ENCODE results near the gene KIAA1586. TPM values are rescaled to one million over a fixed set of nuclear protein-coding genes. Genes with fewer than 3 reads are reported as not detected.

Gene KIAA1586
- total and polyA plus RNA-seq, 7 donors = 1.4 to 16.9 (median 13.8) TPM

GRCh38 chr6:57069920-57070331 is 23.4 kb downstream of the KIAA1586 start:
- 89 to 91% methylated on average over 9 of the region's 9 CpGs for WGBS, 2 donors
- TF ChIP-seq CTCF (IDR thresholded peaks at IDR 0.05) (no peak), POLR2A (IDR thresholded peaks at IDR 0.05) (no peak), EP300 (IDR thresholded peaks at IDR 0.05) (no peak), POLR2AphosphoS5 (IDR thresholded peaks at IDR 0.05) (no peak)
- intact Hi-C loops (cut with DNase I) = no loop called here
- Histone ChIP-seq H3K36me3 (no peaks in the 10 kb centered on the region), H3K9me3 (no peaks in the 10 kb centered on the region), H3K27me3 (no peaks in the 10 kb centered on the region), H3K4me3 (no peak overlapping the region), H3K4me1 (no peaks in the 10 kb centered on the region), H3K27ac (no peak overlapping the region)
- DNase-seq = no peak

GRCh38 chr6:57072108-57072507 is 25.6 kb downstream of the KIAA1586 start:
- no peak overlapping the region for H3K27ac ChIP-seq
- no peak for DNase-seq
- H3K27me3 ChIP-seq = no peaks in the 10 kb centered on the region
- WGBS, 2 donors = 70 to 88% methylated on average over 3 of the region's 3 CpGs
- no peaks in the 10 kb centered on the region for H3K9me3 ChIP-seq
- H3K4me1 ChIP-seq = no peaks in the 10 kb centered on the region
- H3K36me3 ChIP-seq = no peaks in the 10 kb centered on the region
- TF ChIP-seq POLR2AphosphoS5 (IDR thresholded peaks at IDR 0.05) = no peak
- intact Hi-C loops (cut with DNase I) = no loop called here
- no peak overlapping the region for H3K4me3 ChIP-seq

- no peaks in the 10 kb centered on the region for H3K27me3 ChIP-seq
- intact Hi-C loops (cut with DNase I) = no loop called here
- H3K4me3 ChIP-seq = no peak overlapping the region
- no peaks in the 10 kb centered on the region for H3K4me1 ChIP-seq
- WGBS, 2 donors = 95 to 98% methylated on average over 8 of the region's 8 CpGs
- H3K9me3 ChIP-seq = no peaks in the 10 kb centered on the region
- DNase-seq = no peak
- no peaks in the 10 kb centered on the region for H3K36me3 ChIP-seq
- no peak overlapping the region for H3K27ac ChIP-seq
- TF ChIP-seq CTCF (IDR thresholded peaks at IDR 0.05) = no peak
- TF ChIP-seq POLR2AphosphoS5 (IDR thresholded peaks at IDR 0.05) = no peak
- no peak for TF ChIP-seq EP300 (IDR thresholded peaks at IDR 0.05)
- TF ChIP-seq POLR2A (IDR thresholded peaks at IDR 0.05) = no peak
Observed at GRCh38 chr6:57074383-57074782, 27.9 kb downstream of the KIAA1586 start.

- TF ChIP-seq POLR2A (IDR thresholded peaks at IDR 0.05) (no peak), CTCF (IDR thresholded peaks at IDR 0.05) (no peak), POLR2AphosphoS5 (IDR thresholded peaks at IDR 0.05) (no peak), EP300 (IDR thresholded peaks at IDR 0.05) (no peak)
- intact Hi-C loops (cut with DNase I) = no loop called here
- H3K36me3 ChIP-seq = no peaks in the 10 kb centered on the region
Observed at GRCh38 chr6:57075092-57075491, 28.6 kb downstream of the KIAA1586 start.

GRCh38 chr6:57078531-57079207 is 32.2 kb downstream of the KIAA1586 start:
- no peak overlapping the region for H3K27ac ChIP-seq
- H3K36me3 ChIP-seq = no peaks in the 10 kb centered on the region
- intact Hi-C loops (cut with DNase I) = no loop called here
- H3K4me1 ChIP-seq = no peaks in the 10 kb centered on the region
- no peaks in the 10 kb centered on the region for H3K9me3 ChIP-seq
- no peaks in the 10 kb centered on the region for H3K27me3 ChIP-seq
- H3K4me3 ChIP-seq = no peak overlapping the region
- WGBS, 2 donors = 92 to 93% methylated on average over 1 of the region's 1 CpG
- no peak for TF ChIP-seq POLR2A (IDR thresholded peaks at IDR 0.05)
- no peak for TF ChIP-seq CTCF (IDR thresholded peaks at IDR 0.05)
- no peak for DNase-seq

More at GRCh38 chr6:57075092-57075491, 28.6 kb downstream of the KIAA1586 start:
- no peaks in the 10 kb centered on the region for H3K9me3 ChIP-seq
- no peaks in the 10 kb centered on the region for H3K4me1 ChIP-seq
- no peak overlapping the region for H3K27ac ChIP-seq
- no peaks in the 10 kb centered on the region for H3K27me3 ChIP-seq
- DNase-seq = no peak
- no peak overlapping the region for H3K4me3 ChIP-seq

Data from sigmoid colon (tissue), 7 donors.